Smooth muscle cell (in vitro differentiated cells): ENCODE measurements around the gene SUPT20H. TPM values are rescaled to one million over a fixed set of nuclear protein-coding genes. Genes with fewer than 3 reads are reported as not detected.

Experiments used
- DNase-seq: peaks from one replicate; lab custom pipeline; 2025; ENCODE audit not compliant: unreplicated experiment; lab: John Stamatoyannopoulos, UW
- H2AFZ ChIP-seq: fragments of 200-600 bp; sonication (generic); 2 replicates; pipeline ENCODE4 v1.6.0; 2016; ENCODE audit warnings: antibody characterized with exemption, low read depth, mild to moderate bottlenecking
- H3F3A ChIP-seq: fragments of 200-600 bp; sonication (generic); 2 replicates; pipeline ENCODE4 v1.6.0; 2017; ENCODE audit warnings: antibody characterized with exemption, low read depth
- H3K27ac ChIP-seq: fragments of 200-600 bp; sonication (generic); 2 replicates; pipeline ENCODE4 v1.5.1; 2016; ENCODE audit warnings: low read depth, mild to moderate bottlenecking
- H3K27me3 ChIP-seq: fragments of 200-600 bp; sonication (generic); 2 replicates; pipeline ENCODE4 v1.6.1; 2016; ENCODE audit warnings: low read depth, mild to moderate bottlenecking
- H3K36me3 ChIP-seq: fragments of 200-600 bp; sonication (generic); 2 replicates; pipeline ENCODE4 v1.5.1; 2016; ENCODE audit warnings: low read depth
- H3K4me1 ChIP-seq: fragments of 200-600 bp; sonication (generic); 2 replicates; pipeline ENCODE4 v1.5.1; 2016; ENCODE audit warnings: low read depth
- H3K4me2 ChIP-seq: fragments of 200-600 bp; sonication (generic); 2 replicates; pipeline ENCODE4 v1.6.0; 2016; ENCODE audit warnings: mild to moderate bottlenecking
- H3K4me3 ChIP-seq: fragments of 200-600 bp; sonication (generic); 2 replicates; pipeline ENCODE4 v1.5.1; 2016; ENCODE audit warnings: mild to moderate bottlenecking
- H3K79me2 ChIP-seq: fragments of 200-600 bp; sonication (generic); 2 replicates; pipeline ENCODE4 v1.6.0; 2016; ENCODE audit warnings: low read depth, mild to moderate bottlenecking
- H3K9ac ChIP-seq: fragments of 200-600 bp; sonication (generic); 2 replicates; pipeline ENCODE4 v1.6.0; 2016; ENCODE audit warnings: low read depth
- H3K9me3 ChIP-seq: fragments of 200-600 bp; sonication (generic); replicated peaks from 2 replicates; pipeline ENCODE4 v1.5.1; 2016; ENCODE audit warnings: low read depth
- H4K20me1 ChIP-seq: fragments of 200-600 bp; sonication (generic); 2 replicates; pipeline ENCODE4 v1.6.0; 2016; ENCODE audit warnings: low read depth
- CTCF ChIP-seq: fragments of 200-600 bp; sonication (generic); IDR thresholded peaks from 2 replicates; pipeline ENCODE4 v1.5.1; 2017; ENCODE audit warnings: borderline replicate concordance, mild to moderate bottlenecking, antibody characterized with exemption; ENCODE audit not compliant: insufficient read depth, poor library complexity, severe bottlenecking
- WGBS: methylation state at CpG from one replicate; pipeline ENCODE4 v1.1.7; 2016; ENCODE audit warnings: low lambda C conversion rate; 5-methylcytosine and 5-hydroxymethylcytosine counted together
- polyA plus RNA-seq: library from polyadenylated mRNA; unstranded; fragments of >200 nt; fragmentation: Nextera tagmentation; extraction: Ambion mirVana; gene quantifications from 2 replicates; pipeline ENCODE4 v1.2.1, GENCODE V29; 2016
- total RNA-seq: library from RNA; depleted of rRNA; stranded (reverse); fragments of >200 nt; gene quantifications from 2 replicates; pipeline ENCODE4 v1.2.3, GENCODE V29; 2014

Gene SUPT20H
- total and polyA plus RNA-seq, 2 experiments from 2014 or later, result 46.9 to 116 TPM

GRCh38 chr13:37070145-37070695, 10.7 kb upstream of the SUPT20H start:
- Histone ChIP-seq H3K27me3 (no peaks in the 10 kb centered on the region), H3K4me3 (no peak overlapping the region), H3K79me2 (no peaks in the 10 kb centered on the region), H3K36me3 (no peaks in the 10 kb centered on the region), H3K9me3 (no peaks in the 10 kb centered on the region), H3F3A (no peaks in the 10 kb centered on the region), H3K4me1 (no peaks in the 10 kb centered on the region), H2AFZ (no peak overlapping the region), H3K9ac (no peak overlapping the region), H4K20me1 (no peaks in the 10 kb centered on the region), H3K27ac (no peak overlapping the region), H3K4me2 (no peak overlapping the region)
- TF ChIP-seq CTCF, result no peak
- no peak for DNase-seq
- WGBS, result 89% methylated on average over 9 of the region's 9 CpGs

- Histone ChIP-seq H3F3A (no peaks in the 10 kb centered on the region), H3K79me2 (no peaks in the 10 kb centered on the region)
Observed at GRCh38 chr13:37069597-37070103, 10.2 kb upstream of the SUPT20H start.

GRCh38 chr13:37068962-37069361, 9.5 kb upstream of the SUPT20H start:
- DNase-seq, result no peak
- Histone ChIP-seq H3K79me2 (no peaks in the 10 kb centered on the region), H3K9me3 (no peaks in the 10 kb centered on the region)

More at GRCh38 chr13:37069597-37070103, 10.2 kb upstream of the SUPT20H start:
- no peak for DNase-seq
- no peaks in the 10 kb centered on the region for H4K20me1 ChIP-seq
- H3K27me3 ChIP-seq, result no peaks in the 10 kb centered on the region
- no peak for TF ChIP-seq CTCF
- H2AFZ ChIP-seq, result no peak overlapping the region
- H3K9me3 ChIP-seq, result no peaks in the 10 kb centered on the region
- WGBS, result 88% methylated on average over 10 of the region's 22 CpGs
- no peak overlapping the region for H3K4me2 ChIP-seq
- no peak overlapping the region for H3K27ac ChIP-seq
- H3K4me1 ChIP-seq, result no peaks in the 10 kb centered on the region
- H3K4me3 ChIP-seq, result no peak overlapping the region
- H3K36me3 ChIP-seq, result no peaks in the 10 kb centered on the region
- H3K9ac ChIP-seq, result no peak overlapping the region

More at GRCh38 chr13:37068962-37069361, 9.5 kb upstream of the SUPT20H start:
- no peaks in the 10 kb centered on the region for H3F3A ChIP-seq
- H3K4me2 ChIP-seq, result no peak overlapping the region
- H3K9ac ChIP-seq, result no peak overlapping the region
- no peaks in the 10 kb centered on the region for H3K27me3 ChIP-seq
- no peaks in the 10 kb centered on the region for H3K4me1 ChIP-seq
- H4K20me1 ChIP-seq, result no peaks in the 10 kb centered on the region
- no peak overlapping the region for H3K27ac ChIP-seq
- no peaks in the 10 kb centered on the region for H3K36me3 ChIP-seq
- H3K4me3 ChIP-seq, result no peak overlapping the region
- peak; percentile 42 for TF ChIP-seq CTCF
- H2AFZ ChIP-seq, result no peak overlapping the region
